Stimulated activated CD4-positive, alpha-beta T cell treated with anti-CD3 and anti-CD28 coated beads, Interleukin-1b, Interleukin-23, amount 100 ng/mL, for 1 hour (primary cell): ENCODE measurements around the gene GAA.
A peak's percentile ranks its signal among the peaks of the same experiment; 100 is the strongest.
"Not testable (repeated sequence)": the region's sequence is repeated elsewhere in the genome, so short reads cannot be mapped to it uniquely, and the experiment has no call there.

Experiments used
- DNase-seq, 2 donors: peaks; one replicate each; pipeline ENCODE4 v3.0.0-alpha.2; 2020; ENCODE audit warnings: low read depth in 2 of 2

GAA gene

DNA sequence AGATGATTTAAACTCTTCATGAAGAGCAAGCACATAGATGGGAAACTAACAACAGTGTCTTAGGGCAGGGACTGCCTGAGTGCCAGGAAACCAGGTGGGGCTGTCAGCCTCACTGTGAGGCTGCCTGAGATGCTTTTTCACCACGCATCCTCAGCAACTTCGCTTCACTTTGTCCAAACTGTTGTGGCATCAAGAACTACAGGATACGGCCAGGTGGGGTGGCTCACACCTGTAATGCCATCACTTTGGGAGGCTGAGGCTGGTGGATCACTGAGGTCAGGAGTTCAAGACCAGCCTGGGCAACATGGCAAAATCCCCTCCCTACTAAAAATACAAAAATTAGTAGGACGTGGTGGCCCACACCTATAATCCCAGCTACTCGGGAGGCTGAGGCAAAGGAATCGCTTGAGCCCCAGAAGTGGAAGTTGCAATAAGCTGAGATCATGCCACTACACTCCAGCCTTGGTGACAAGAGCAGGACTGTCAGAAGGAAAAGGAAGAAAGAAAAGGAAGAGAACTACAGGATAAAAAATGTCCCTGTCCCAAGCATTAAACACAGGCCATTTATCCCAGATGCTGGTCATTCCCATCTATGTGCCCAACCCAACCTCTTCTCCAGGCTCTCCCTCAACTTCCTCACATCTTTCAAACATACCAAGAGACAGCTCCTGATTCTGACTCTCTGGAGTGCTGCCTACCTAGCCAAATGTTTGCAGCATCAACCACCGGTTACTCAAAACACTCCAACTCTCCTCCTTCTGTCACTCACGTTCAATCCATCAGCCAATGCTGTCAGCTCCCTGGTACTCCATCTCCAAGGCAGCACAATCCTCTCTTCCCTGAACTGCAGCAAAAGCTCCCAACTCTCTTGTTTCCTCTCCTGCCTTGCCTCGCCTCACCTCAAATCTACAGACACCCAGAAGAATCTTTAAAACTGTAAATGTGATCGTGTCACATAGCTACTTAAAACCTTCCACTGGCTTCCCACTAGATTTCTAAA is 44.0 kb downstream of the GAA start:
- DNase-seq: no peak

DNA sequence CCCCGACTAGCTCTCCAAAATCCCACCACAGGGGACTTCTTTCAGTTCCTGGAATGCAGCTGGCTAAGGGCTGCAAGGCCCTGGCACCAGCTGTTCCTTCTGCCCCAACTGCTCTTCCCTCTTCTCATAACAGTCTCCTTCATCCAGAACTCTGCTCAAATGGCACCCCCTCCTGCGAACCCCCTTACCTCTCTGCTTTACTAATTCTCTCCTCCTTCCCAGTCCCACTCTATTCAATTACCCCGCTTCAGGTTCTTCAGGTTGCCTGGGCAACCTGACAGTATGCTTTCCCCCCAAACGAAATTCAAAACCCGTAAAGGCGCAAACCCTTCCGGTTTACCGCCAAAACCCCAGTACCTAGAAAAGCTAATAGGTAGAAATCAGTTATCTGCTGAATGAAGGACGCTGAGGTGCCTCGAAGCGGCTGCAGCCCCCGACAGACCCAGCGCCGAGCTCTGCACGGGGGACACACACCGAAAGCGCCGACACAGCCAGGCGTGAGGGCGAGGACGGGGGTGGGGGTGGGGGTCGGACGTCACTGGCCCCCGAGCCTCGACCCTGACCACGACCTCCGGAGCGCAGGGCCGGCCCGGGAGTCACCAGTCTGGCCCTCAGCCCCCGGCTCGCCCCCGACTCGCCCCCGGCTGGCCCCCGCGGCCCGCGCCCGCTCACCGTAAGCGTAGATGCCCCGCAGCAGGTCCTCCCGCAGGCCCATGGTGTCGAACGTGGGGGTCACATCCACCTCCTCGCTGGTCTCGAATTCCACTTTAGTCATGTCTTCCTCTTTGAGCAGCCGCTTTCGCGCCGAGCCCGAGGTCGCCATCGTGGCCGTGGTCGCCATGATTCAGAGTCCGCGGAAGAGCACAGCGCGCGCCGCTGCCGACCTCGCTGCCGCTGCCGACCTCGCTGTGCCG is 45.0 kb downstream of the GAA start:
- no peak for DNase-seq

DNA sequence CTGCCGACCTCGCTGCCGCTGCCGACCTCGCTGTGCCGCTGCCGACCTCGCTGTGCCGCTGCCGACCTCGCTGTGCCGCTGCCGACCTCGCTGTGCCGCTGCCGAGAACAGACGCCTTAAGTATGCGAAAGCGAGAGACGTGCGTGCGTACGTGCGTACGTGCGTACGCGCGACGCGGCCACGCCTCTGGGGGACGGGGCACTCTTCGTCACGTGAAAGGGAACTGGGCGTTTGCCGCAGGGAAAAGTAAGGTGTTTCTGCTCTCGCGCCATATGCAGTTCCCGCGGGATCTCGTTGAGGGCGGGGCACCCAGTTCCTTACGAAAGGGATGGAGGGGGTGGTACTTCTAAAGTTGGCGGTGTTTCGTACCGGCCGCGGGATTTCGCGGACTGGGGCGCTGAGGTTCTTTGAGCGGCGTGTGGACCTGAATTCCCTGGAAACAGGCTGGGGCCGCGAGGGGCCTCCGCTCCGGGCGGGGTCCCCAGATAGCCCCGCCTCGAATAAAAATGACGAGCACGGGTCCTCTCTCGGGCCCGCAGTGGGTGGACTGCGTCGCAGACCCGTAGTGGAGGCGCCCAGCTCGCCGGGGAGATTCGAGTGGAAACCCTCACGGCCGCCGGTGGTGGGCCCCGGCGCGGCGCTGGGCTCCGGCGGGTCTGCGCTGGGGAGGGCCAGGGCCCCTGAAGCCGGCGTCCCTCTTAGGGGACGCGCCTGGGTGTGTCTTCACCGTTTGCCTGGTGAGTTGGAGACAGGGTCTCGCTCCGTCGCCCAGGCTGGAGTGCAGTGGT is 45.8 kb downstream of the GAA start, which contains the start of gene EIF4A3:
Gene EIF4A3, minus strand, starts transcription at position 94 of the 788 bp plus-strand sequence. CDS start 167 bp downstream, outside the sequence.
- DNase-seq: peak; percentile 87 to 90

GRCh38 chr17:80151333-80151732 is 50.0 kb downstream of the GAA start:
- no peak for DNase-seq

DNA sequence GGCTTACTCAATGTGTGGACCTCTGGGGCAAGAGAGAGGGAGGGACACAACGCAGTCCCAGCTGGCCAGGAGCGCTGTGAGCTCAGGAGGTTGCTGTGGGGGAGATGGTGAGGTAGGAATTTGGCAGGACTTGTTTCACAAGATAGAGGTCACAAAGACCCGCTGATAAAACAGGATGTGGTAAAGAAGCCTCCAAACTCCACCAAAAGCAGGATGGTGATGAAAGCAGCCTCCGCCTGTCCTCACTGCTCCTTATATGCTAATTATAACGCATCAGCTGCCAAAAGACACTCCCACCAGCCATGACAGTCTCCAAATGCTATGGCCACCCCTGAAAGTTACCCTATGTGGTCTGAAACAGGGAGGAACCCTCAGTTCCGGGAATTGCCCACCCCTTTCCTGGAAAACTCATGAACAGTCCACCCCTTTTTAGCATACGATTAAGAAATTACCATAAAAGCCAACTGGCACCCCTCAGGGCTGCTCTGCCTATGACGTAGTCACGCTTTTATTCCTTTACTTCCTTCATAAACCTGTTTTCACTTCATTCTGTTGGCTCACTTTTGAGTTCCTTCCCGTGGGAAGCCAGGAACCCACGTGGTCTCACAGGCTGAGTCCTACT is 50.8 kb downstream of the GAA start:
- DNase-seq: no peak

- no peak for DNase-seq
Observed at GRCh38 chr17:80153004-80153403, 51.6 kb downstream of the GAA start.

GRCh38 chr17:80154166-80154565 is 52.8 kb downstream of the GAA start:
- DNase-seq: no peak

GRCh38 chr17:80155600-80155999 is 54.2 kb downstream of the GAA start:
- DNase-seq: not testable (repeated sequence)

DNA sequence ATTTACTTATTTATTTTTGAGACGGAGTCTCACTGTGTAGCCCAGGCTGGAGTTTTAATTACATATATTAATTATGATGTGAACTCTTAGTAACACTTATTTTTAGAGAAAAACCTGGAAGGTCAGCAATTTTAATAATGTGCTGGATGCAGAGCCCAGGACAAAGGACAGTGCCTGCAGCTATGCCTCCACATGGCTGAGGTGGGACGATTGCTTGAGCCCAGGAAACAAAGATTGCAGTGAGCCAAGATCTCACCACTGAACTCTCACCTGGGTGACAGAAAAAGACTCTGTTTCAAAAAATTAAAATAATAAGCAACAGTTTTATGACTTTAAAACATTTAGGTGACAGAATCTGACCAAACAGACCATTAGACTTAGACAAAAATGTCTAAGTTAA is 57.5 kb downstream of the GAA start:
- DNase-seq: no peak

GRCh38 chr17:80160536-80160935 is 59.2 kb downstream of the GAA start:
- no peak for DNase-seq

- no peak for DNase-seq
Observed at GRCh38 chr17:80163336-80163735, 62.0 kb downstream of the GAA start.

DNA sequence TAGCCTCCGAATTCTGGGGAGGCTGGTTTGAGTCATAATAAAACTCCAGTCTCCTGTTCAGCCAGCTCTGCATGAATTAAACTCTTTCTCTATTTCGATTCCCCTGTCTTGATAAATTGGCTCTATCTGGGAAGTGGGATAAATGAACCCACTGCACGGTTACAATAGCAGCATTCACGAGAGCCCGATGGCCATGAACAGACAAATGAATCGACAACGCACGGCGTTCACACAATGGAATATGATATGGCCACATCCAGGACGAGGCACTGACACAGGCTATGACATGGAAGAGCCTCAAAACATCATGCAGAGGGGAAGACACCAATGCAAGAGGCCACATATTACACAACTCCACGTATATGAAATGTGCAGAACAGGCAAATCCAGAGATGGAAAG is 62.8 kb downstream of the GAA start:
- DNase-seq: no peak

GRCh38 chr17:80166446-80166845 is 65.1 kb downstream of the GAA start:
- no peak for DNase-seq

GRCh38 chr17:80168371-80168770 is 67.0 kb downstream of the GAA start:
- DNase-seq: no peak

GRCh38 chr17:80169107-80169506 is 67.7 kb downstream of the GAA start:
- DNase-seq: no peak
